Jurkat, Clone E6-1 (cell line): ENCODE results near the gene MAFF.

Source experiments
- DNase-seq: peaks from one replicate; pipeline ENCODE4 v3.0.0-alpha.2; 2011; ENCODE audit warnings: low read depth, low spot score
- H3K4me3 ChIP-seq: 2 replicates; pipeline ENCODE4 v1.5.1; 2011; ENCODE audit warnings: mild to moderate bottlenecking, low read length, control low read depth, moderate library complexity

The MAFF gene

GRCh38 chr22:38239101-38239761, 37.4 kb downstream of the MAFF start:
- H3K4me3 ChIP-seq = no peak overlapping the region
- no peak for DNase-seq

GRCh38 chr22:38240734-38241252, 39.0 kb downstream of the MAFF start:
- no peak for DNase-seq
- no peak overlapping the region for H3K4me3 ChIP-seq

GRCh38 chr22:38243007-38243765, 41.4 kb downstream of the MAFF start:
- no peak overlapping the region for H3K4me3 ChIP-seq
- no peak for DNase-seq

- DNase-seq = no peak
- no peak overlapping the region for H3K4me3 ChIP-seq
These were observed 42.3 kb downstream of the MAFF start for GRCh38 chr22:38244106-38244505.

- no peak overlapping the region for H3K4me3 ChIP-seq
- no peak for DNase-seq
These were observed 44.4 kb downstream of the MAFF start for GRCh38 chr22:38246046-38246658.

GRCh38 chr22:38246692-38247091, 44.9 kb downstream of the MAFF start:
- H3K4me3 ChIP-seq = no peak overlapping the region
- DNase-seq = no peak

- DNase-seq = no peak
- no peak overlapping the region for H3K4me3 ChIP-seq
These were observed 45.9 kb downstream of the MAFF start for GRCh38 chr22:38247713-38248112.

- no peak overlapping the region for H3K4me3 ChIP-seq
- no peak for DNase-seq
These were observed 46.5 kb downstream of the MAFF start for GRCh38 chr22:38248280-38248679.

GRCh38 chr22:38249301-38249700, 47.5 kb downstream of the MAFF start:
- no peak for DNase-seq
- no peak overlapping the region for H3K4me3 ChIP-seq

- no peak for DNase-seq
- no peak overlapping the region for H3K4me3 ChIP-seq
These were observed 48.2 kb downstream of the MAFF start for GRCh38 chr22:38249803-38250642.

GRCh38 chr22:38250643-38251340, 49.0 kb downstream of the MAFF start:
- H3K4me3 ChIP-seq = no peak overlapping the region
- no peak for DNase-seq

GRCh38 chr22:38251341-38251692, 49.5 kb downstream of the MAFF start:
- DNase-seq = no peak
- H3K4me3 ChIP-seq = no peak overlapping the region

GRCh38 chr22:38255697-38256096, 53.9 kb downstream of the MAFF start:
- H3K4me3 ChIP-seq = no peak overlapping the region
- DNase-seq = no peak

GRCh38 chr22:38257181-38257580, 55.4 kb downstream of the MAFF start:
- H3K4me3 ChIP-seq = no peak overlapping the region
- no peak for DNase-seq

GRCh38 chr22:38257650-38258250, 56.0 kb downstream of the MAFF start:
- no peak overlapping the region for H3K4me3 ChIP-seq
- DNase-seq = no peak

- H3K4me3 ChIP-seq = no peak overlapping the region
- DNase-seq = no peak
These were observed 57.1 kb downstream of the MAFF start for GRCh38 chr22:38258895-38259294.

- no peak overlapping the region for H3K4me3 ChIP-seq
- DNase-seq = no peak
These were observed 57.6 kb downstream of the MAFF start for GRCh38 chr22:38259370-38259769.
